ENCODE results near the gene SLC10A7. TPM values are rescaled to one million over a fixed set of nuclear protein-coding genes. Genes with fewer than 3 reads are reported as not detected.

The SLC10A7 gene
- total and polyA plus RNA-seq, 2 donors (not counting 1 experiment from before 2014, with no cell fraction given), result 7.4 to 12.6 TPM

- Histone ChIP-seq H3K27ac (ENCODE audit: insufficient read depth, low read length) (no peak overlapping the region), H2AFZ (ENCODE audit: low read length) (no peak overlapping the region), H3K9ac (ENCODE audit: insufficient read depth, low read length) (no peak overlapping the region), H3K4me1 (ENCODE audit: control insufficient read depth, extremely low read depth, insufficient read depth, low read length) (no peaks in the 10 kb centered on the region), H3K27me3 (ENCODE audit: control insufficient read depth, insufficient read depth, low read length) (no peaks in the 10 kb centered on the region), H3K4me3 (replicated peaks in 1 of 4; ENCODE audit: control extremely low read depth in 1 of 4, insufficient read depth in 1 of 4, low read depth in 3 of 4, low read length in 4 of 4) (peak overlapping the region in 1 of 4 experiments; percentile 34), H3K9me3 (ENCODE audit: control insufficient read depth, insufficient read depth, low read depth, low read length) (no peaks in the 10 kb centered on the region), H3K79me2 (ENCODE audit: control insufficient read depth, insufficient read depth, low read length) (no peaks in the 10 kb centered on the region), H3K36me3 (ENCODE audit: control insufficient read depth, insufficient read depth, low read length) (no peaks in the 10 kb centered on the region), H4K20me1 (ENCODE audit: control insufficient read depth, extremely low read depth, insufficient read depth, low read length) (no peaks in the 10 kb centered on the region), H3K4me2 (ENCODE audit: extremely low read depth, insufficient read depth, low read length) (peak overlapping the region; percentile 56)
- TF ChIP-seq EZH2 (IDR thresholded peaks at IDR 0.05; ENCODE audit: low read length, missing control alignments) (no peak), CTCF (conservative IDR thresholded peaks at IDR 0.05 in 1 of 2, IDR thresholded peaks at IDR 0.05 in 1 of 2; ENCODE audit: low read depth in 1 of 2, low read length in 2 of 2) (no peak)
- peak; percentile 6 to 30 for DNase-seq (ENCODE audit: low read depth in 2 of 2)
Observed at GRCh38 chr4:146450524-146450923, 71.2 kb downstream of the SLC10A7 start.

GRCh38 chr4:146446555-146446954, 75.2 kb downstream of the SLC10A7 start:
- no peaks in the 10 kb centered on the region for H3K27me3 ChIP-seq (ENCODE audit: control insufficient read depth, insufficient read depth, low read length)
- no peak overlapping the region for H3K27ac ChIP-seq (ENCODE audit: insufficient read depth, low read length)
- H3K9me3 ChIP-seq (ENCODE audit: control insufficient read depth, insufficient read depth, low read depth, low read length), result no peaks in the 10 kb centered on the region
- H2AFZ ChIP-seq (ENCODE audit: low read length), result no peak overlapping the region
- no peak overlapping the region for H3K9ac ChIP-seq (ENCODE audit: insufficient read depth, low read length)
- no peaks in the 10 kb centered on the region for H3K36me3 ChIP-seq (ENCODE audit: control insufficient read depth, insufficient read depth, low read length)
- no peaks in the 10 kb centered on the region for H3K4me1 ChIP-seq (ENCODE audit: control insufficient read depth, extremely low read depth, insufficient read depth, low read length)
- H3K4me3 ChIP-seq (replicated peaks in 1 of 4; ENCODE audit: control extremely low read depth in 1 of 4, insufficient read depth in 1 of 4, low read depth in 3 of 4, low read length in 4 of 4), result no peak overlapping the region
- no peaks in the 10 kb centered on the region for H4K20me1 ChIP-seq (ENCODE audit: control insufficient read depth, extremely low read depth, insufficient read depth, low read length)
- DNase-seq (ENCODE audit: low read depth in 2 of 2), result no peak
- no peak for TF ChIP-seq EZH2 (IDR thresholded peaks at IDR 0.05; ENCODE audit: low read length, missing control alignments)
- no peak for TF ChIP-seq CTCF (conservative IDR thresholded peaks at IDR 0.05 in 1 of 2, IDR thresholded peaks at IDR 0.05 in 1 of 2; ENCODE audit: low read depth in 1 of 2, low read length in 2 of 2)
- H3K4me2 ChIP-seq (ENCODE audit: extremely low read depth, insufficient read depth, low read length), result no peak overlapping the region
- H3K79me2 ChIP-seq (ENCODE audit: control insufficient read depth, insufficient read depth, low read length), result no peaks in the 10 kb centered on the region

GRCh38 chr4:146445198-146446150, 76.3 kb downstream of the SLC10A7 start:
- H3K9me3 ChIP-seq (ENCODE audit: control insufficient read depth, insufficient read depth, low read depth, low read length), result no peaks in the 10 kb centered on the region
- H2AFZ ChIP-seq (ENCODE audit: low read length), result no peak overlapping the region
- no peak overlapping the region for H3K4me2 ChIP-seq (ENCODE audit: extremely low read depth, insufficient read depth, low read length)
- no peaks in the 10 kb centered on the region for H3K36me3 ChIP-seq (ENCODE audit: control insufficient read depth, insufficient read depth, low read length)
- H3K9ac ChIP-seq (ENCODE audit: insufficient read depth, low read length), result no peak overlapping the region
- H3K27me3 ChIP-seq (ENCODE audit: control insufficient read depth, insufficient read depth, low read length), result no peaks in the 10 kb centered on the region
- no peaks in the 10 kb centered on the region for H3K4me1 ChIP-seq (ENCODE audit: control insufficient read depth, extremely low read depth, insufficient read depth, low read length)
- H3K27ac ChIP-seq (ENCODE audit: insufficient read depth, low read length), result no peak overlapping the region
- TF ChIP-seq CTCF (conservative IDR thresholded peaks at IDR 0.05 in 1 of 2, IDR thresholded peaks at IDR 0.05 in 1 of 2; ENCODE audit: low read depth in 1 of 2, low read length in 2 of 2), result no peak
- no peak for TF ChIP-seq EZH2 (IDR thresholded peaks at IDR 0.05; ENCODE audit: low read length, missing control alignments)
- no peak for DNase-seq (ENCODE audit: low read depth in 2 of 2)
- H4K20me1 ChIP-seq (ENCODE audit: control insufficient read depth, extremely low read depth, insufficient read depth, low read length), result no peaks in the 10 kb centered on the region
- H3K79me2 ChIP-seq (ENCODE audit: control insufficient read depth, insufficient read depth, low read length), result no peaks in the 10 kb centered on the region
- no peak overlapping the region for H3K4me3 ChIP-seq (replicated peaks in 1 of 4; ENCODE audit: control extremely low read depth in 1 of 4, insufficient read depth in 1 of 4, low read depth in 3 of 4, low read length in 4 of 4)
